ES-I3 (cell line): ENCODE results near the gene RANBP2.
"Not testable (repeated sequence)": the region's sequence is repeated elsewhere in the genome, so short reads cannot be mapped to it uniquely, and the experiment has no call there.

Experiments used
- H3K36me3 ChIP-seq: 2 replicates; pipeline ENCODE4 v1.6.1; 2013; ENCODE audit warnings: mild to moderate bottlenecking, low read length, control low read depth, moderate library complexity; ENCODE audit not compliant: insufficient read depth
- H3K4me1 ChIP-seq: 2 replicates; pipeline ENCODE4 v1.6.1; 2013; ENCODE audit warnings: mild to moderate bottlenecking, control low read depth, low read length; ENCODE audit not compliant: insufficient read depth
- H3K9ac ChIP-seq: 2 replicates; pipeline ENCODE4 v1.6.1; 2013; ENCODE audit warnings: low read depth, mild to moderate bottlenecking, low read length, moderate library complexity
- H3K9me3 ChIP-seq: 2 replicates; pipeline ENCODE4 v1.6.1; 2013; ENCODE audit warnings: mild to moderate bottlenecking, low read length, moderate library complexity; ENCODE audit not compliant: control insufficient read depth, insufficient read depth

Gene RANBP2

DNA sequence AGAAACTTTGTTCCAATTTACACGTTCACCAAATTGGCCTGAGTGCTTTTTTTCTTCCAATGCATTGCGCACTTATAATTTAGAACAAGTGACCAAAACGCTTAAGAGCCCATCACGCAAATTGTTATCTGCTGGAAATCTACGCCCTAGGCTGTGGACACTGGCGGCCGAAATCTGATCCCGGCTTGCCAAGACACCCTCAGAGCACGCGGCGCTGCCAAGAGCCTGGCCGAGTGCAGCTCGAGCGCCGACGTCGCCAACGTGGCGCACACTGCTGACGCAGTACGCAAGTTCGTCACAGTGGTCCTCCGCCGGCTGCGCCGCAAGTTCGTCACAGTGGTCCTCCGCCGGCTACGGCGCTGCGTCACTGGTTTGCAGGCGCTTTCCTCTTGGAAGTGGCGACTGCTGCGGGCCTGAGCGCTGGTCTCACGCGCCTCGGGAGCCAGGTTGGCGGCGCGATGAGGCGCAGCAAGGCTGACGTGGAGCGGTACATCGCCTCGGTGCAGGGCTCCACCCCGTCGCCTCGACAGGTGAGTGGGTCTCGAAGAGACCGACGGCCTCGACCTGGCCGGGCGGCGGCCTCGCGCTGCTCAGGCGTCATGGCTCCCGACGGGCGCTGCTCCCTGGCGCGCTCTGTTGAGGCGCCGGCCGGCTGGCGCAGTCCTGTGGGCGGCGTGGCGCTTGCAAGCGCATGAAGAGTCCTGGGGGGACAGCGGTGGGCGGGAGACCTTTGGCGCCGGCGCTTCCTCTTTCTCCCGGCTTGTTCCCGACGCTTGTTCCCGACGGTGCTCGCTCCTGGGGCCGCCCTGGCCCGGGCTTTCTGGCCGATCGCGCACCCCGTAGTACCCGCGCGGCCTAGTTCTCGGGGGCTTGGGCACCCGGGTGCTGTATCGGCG lies at the start of gene RANBP2:
TSS of gene RANBP2 (plus strand) at position 334 of the 896 bp plus-strand sequence. CDS start at position 459, 125 bp downstream.
- no peaks in the 10 kb centered on the region for H3K36me3 ChIP-seq
- peak within 1 kb of the TSS; percentile 94 for H3K9ac ChIP-seq
- no peaks in the 10 kb centered on the region for H3K9me3 ChIP-seq
- no peaks in the 10 kb centered on the region for H3K4me1 ChIP-seq

DNA sequence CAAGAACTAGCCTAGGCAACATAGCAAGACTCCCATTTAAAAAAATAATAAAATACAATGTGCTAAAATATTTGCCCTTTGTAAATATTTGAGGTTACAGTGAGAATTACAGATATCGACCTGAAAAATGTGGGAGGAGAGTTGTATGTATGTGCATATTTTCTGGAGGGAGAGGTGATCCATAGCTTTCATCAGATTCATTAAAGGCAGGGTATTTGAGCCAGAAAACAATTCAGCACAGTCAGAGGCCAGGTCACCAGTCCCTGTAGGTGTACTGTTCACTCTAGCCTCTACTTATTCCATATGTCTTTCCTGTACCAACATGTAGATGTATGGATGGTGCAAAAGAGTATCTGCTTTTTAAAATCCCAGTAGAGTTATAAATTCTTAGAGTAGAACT lies 49.0 kb upstream of the RANBP2 start:
- H3K36me3 ChIP-seq, H3K9me3 ChIP-seq, H3K9ac ChIP-seq, H3K4me1 ChIP-seq: not testable (repeated sequence)

- H3K36me3 ChIP-seq, H3K9ac ChIP-seq, H3K9me3 ChIP-seq, H3K4me1 ChIP-seq: not testable (repeated sequence)
These were observed 47.0 kb upstream of the RANBP2 start for GRCh38 chr2:108672200-108672805.

GRCh38 chr2:108676522-108676921 lies 42.8 kb upstream of the RANBP2 start:
- not testable (repeated sequence) for H3K9ac ChIP-seq, H3K9me3 ChIP-seq, H3K36me3 ChIP-seq

GRCh38 chr2:108677239-108677744 lies 42.0 kb upstream of the RANBP2 start:
- H3K36me3 ChIP-seq, H3K4me1 ChIP-seq, H3K9ac ChIP-seq, H3K9me3 ChIP-seq: not testable (repeated sequence)

More at GRCh38 chr2:108676522-108676921, 42.8 kb upstream of the RANBP2 start:
- not testable (repeated sequence) for H3K4me1 ChIP-seq

- H3K4me1 ChIP-seq, H3K9me3 ChIP-seq, H3K9ac ChIP-seq, H3K36me3 ChIP-seq: not testable (repeated sequence)
These were observed 41.1 kb upstream of the RANBP2 start for GRCh38 chr2:108678198-108678651.

DNA sequence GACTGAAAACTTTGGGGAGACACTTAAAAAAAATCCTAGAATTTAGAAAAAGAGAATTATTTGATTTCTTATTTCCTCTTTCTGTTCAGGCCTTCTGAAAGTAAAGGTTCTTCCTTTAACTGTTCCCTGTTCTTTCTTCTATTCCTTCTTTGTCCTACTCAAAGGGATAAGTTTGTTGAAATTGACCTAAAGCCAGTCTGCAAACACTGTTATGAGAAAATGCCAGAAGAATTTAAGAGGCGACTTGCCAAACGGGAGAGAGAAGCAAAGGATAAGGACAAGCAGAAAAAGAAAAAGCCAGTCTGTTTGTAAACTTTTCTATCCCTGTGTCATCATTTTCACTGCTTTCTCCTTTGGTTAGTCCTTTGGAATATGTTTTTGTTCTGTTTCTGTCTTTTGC lies 38.5 kb upstream of the RANBP2 start:
- H3K36me3 ChIP-seq, H3K4me1 ChIP-seq, H3K9me3 ChIP-seq, H3K9ac ChIP-seq: not testable (repeated sequence)

GRCh38 chr2:108688818-108689756 lies 30.2 kb upstream of the RANBP2 start:
- H3K9me3 ChIP-seq, H3K4me1 ChIP-seq, H3K9ac ChIP-seq, H3K36me3 ChIP-seq: not testable (repeated sequence)

GRCh38 chr2:108690001-108690400 lies 29.3 kb upstream of the RANBP2 start:
- not testable (repeated sequence) for H3K9ac ChIP-seq

DNA sequence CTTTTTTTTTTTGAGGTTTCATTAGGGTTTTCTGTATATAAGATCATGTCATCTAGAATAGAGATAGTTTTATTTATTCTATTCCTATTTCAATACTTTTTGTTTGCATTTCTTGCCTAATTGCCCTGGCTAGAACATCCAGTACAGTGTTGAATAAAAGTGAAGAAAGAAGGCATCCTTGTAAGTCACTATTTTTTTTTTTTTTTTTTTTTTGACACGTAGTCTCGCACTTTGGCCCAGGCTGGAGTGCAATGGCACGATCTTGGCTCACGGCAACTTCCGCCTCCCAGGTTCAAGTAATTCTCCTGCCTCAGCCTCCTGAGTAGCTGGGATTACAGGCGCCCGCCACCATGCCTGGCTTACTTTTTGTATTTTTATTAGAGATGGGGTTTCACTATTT lies 27.8 kb upstream of the RANBP2 start:
- H3K36me3 ChIP-seq = no peaks in the 10 kb centered on the region
- H3K9me3 ChIP-seq = no peaks in the 10 kb centered on the region
- no peaks in the 10 kb centered on the region for H3K4me1 ChIP-seq
- H3K9ac ChIP-seq = no peak overlapping the region

More at GRCh38 chr2:108690001-108690400, 29.3 kb upstream of the RANBP2 start:
- H3K9me3 ChIP-seq, H3K36me3 ChIP-seq, H3K4me1 ChIP-seq: not testable (repeated sequence)

DNA sequence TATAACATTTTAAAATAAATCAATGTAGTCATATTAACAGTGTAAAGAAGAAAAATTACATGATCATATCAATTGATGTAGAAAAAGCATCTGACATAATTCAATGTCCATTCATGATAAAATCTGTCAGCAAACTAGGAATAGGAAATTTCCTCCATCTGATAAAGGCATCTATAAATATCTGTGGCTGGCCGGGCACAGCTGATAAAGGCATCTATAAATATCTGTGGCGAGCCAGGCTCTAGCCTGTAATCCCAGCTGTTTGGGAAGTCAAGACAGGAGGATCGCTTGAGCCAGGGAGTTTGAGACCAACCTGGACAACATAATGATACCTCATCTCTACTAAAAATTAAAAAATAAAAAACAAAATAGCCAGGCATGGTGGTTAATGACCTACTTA lies 18.1 kb upstream of the RANBP2 start:
- no peak overlapping the region for H3K9ac ChIP-seq
- H3K9me3 ChIP-seq = no peaks in the 10 kb centered on the region
- no peaks in the 10 kb centered on the region for H3K36me3 ChIP-seq
- no peaks in the 10 kb centered on the region for H3K4me1 ChIP-seq

DNA sequence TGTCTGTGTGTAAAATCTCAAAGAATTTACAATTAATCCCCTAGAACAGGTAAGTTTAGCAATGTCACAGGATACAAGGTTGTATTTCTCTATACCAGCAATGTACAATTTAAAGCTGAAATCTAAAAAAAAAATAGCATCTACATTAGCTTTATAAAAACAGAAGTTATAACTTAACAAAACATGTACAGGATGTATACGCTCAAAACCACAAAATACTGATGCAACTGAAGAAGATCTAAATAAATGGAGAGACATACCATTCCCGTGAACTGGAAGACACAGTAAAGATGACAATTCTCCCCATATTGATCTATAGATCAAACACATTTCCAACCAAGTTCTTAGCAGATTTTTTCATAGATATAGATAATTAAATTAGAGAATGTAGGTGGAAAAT lies 17.5 kb upstream of the RANBP2 start:
- no peaks in the 10 kb centered on the region for H3K4me1 ChIP-seq

GRCh38 chr2:108704871-108705270 lies 14.4 kb upstream of the RANBP2 start:
- Histone ChIP-seq H3K4me1 (no peaks in the 10 kb centered on the region), H3K9ac (no peak overlapping the region), H3K36me3 (no peaks in the 10 kb centered on the region), H3K9me3 (no peaks in the 10 kb centered on the region)

More for the DNA sequence above, 17.5 kb upstream of the RANBP2 start:
- Histone ChIP-seq H3K9ac (no peak overlapping the region), H3K9me3 (no peaks in the 10 kb centered on the region), H3K36me3 (no peaks in the 10 kb centered on the region)

- Histone ChIP-seq H3K9me3 (no peaks in the 10 kb centered on the region), H3K4me1 (no peaks in the 10 kb centered on the region), H3K9ac (no peak overlapping the region), H3K36me3 (no peaks in the 10 kb centered on the region)
These were observed 12.0 kb upstream of the RANBP2 start for GRCh38 chr2:108707300-108707699.
